Activated gamma-delta T cell treated with anti-CD3 and anti-CD28 coated beads, Interleukin-2, amount 50 U/mL, for 16 hours (primary cell): Measurements from ENCODE around the gene GAS2L2.

ENCODE experiments used
- DNase-seq: peaks from one replicate; pipeline ENCODE4 v3.0.0-alpha.2; 2020; ENCODE audit warnings: low read depth

The GAS2L2 gene

GRCh38 chr17:35745749-35746320 lies 7.2 kb downstream of the GAS2L2 start:
- no peak for DNase-seq

GRCh38 chr17:35745246-35745645 lies 7.8 kb downstream of the GAS2L2 start:
- no peak for DNase-seq

- no peak for DNase-seq
Measured at GRCh38 chr17:35744830-35745229, 8.2 kb downstream of the GAS2L2 start.

- no peak for DNase-seq
Measured at GRCh38 chr17:35743626-35744328, 9.3 kb downstream of the GAS2L2 start.

GRCh38 chr17:35742896-35743477 lies 10.1 kb downstream of the GAS2L2 start:
- DNase-seq, result no peak

- DNase-seq, result no peak
Measured at GRCh38 chr17:35742496-35742895, 10.5 kb downstream of the GAS2L2 start.

- no peak for DNase-seq
Measured at GRCh38 chr17:35740997-35741931, 11.8 kb downstream of the GAS2L2 start.

- DNase-seq, result no peak
Measured at GRCh38 chr17:35740216-35740615, 12.8 kb downstream of the GAS2L2 start.

GRCh38 chr17:35738519-35739133 lies 14.4 kb downstream of the GAS2L2 start:
- DNase-seq, result no peak

- no peak for DNase-seq
Measured at GRCh38 chr17:35736236-35736635, 16.8 kb downstream of the GAS2L2 start.

- DNase-seq, result no peak
Measured at GRCh38 chr17:35735036-35735805, 17.8 kb downstream of the GAS2L2 start.

GRCh38 chr17:35734396-35734795 lies 18.6 kb downstream of the GAS2L2 start:
- no peak for DNase-seq

- DNase-seq, result no peak
Measured at GRCh38 chr17:35733366-35733765, 19.7 kb downstream of the GAS2L2 start.

- DNase-seq, result no peak
Measured at GRCh38 chr17:35732806-35733136, 20.3 kb downstream of the GAS2L2 start.

GRCh38 chr17:35731917-35732805 lies 20.9 kb downstream of the GAS2L2 start:
- DNase-seq, result no peak

- DNase-seq, result peak; percentile 19
Measured at GRCh38 chr17:35731239-35731916, 21.7 kb downstream of the GAS2L2 start, which contains the start of gene RASL10B. Gene RASL10B, plus strand, starts transcription at chr17:35731639. Its CDS starts 3,546 bp downstream, at chr17:35735185.

- DNase-seq, result no peak
Measured at GRCh38 chr17:35730400-35731005, 22.5 kb downstream of the GAS2L2 start.

GRCh38 chr17:35729405-35729833 lies 23.6 kb downstream of the GAS2L2 start:
- DNase-seq, result no peak

GRCh38 chr17:35728551-35728950 lies 24.5 kb downstream of the GAS2L2 start:
- DNase-seq, result no peak
